Measurements from ENCODE around the gene ING5.

GRCh38 chr2:241666627-241667400, 35.0 kb upstream of the ING5 start:
- TF ChIP-seq POLR2A (IDR thresholded peaks at IDR 0.05; ENCODE audit: low read depth, low read length): no peak
- no peak for TF ChIP-seq TAF1 (IDR thresholded peaks at IDR 0.05; ENCODE audit: borderline replicate concordance, low read depth, low read length)
- TF ChIP-seq POLR2AphosphoS5 (IDR thresholded peaks at IDR 0.05; ENCODE audit: low read depth, low read length): no peak
